ENCODE data around the gene FAM221B. TPM values are rescaled to one million over a fixed set of nuclear protein-coding genes. Genes with fewer than 3 reads are reported as not detected.
A peak's percentile ranks its signal among the peaks of the same experiment; 100 is the strongest.

Gene FAM221B
- total RNA-seq, 4 donors from 2014 or later: not detected

- H3K9me3 ChIP-seq: no peaks in the 10 kb centered on the region
- TF ChIP-seq POLR2A (IDR thresholded peaks at IDR 0.05): no peak
- TF ChIP-seq CTCF (IDR thresholded peaks at IDR 0.05): no peak
- peak overlapping the region in 2 of 4 donors; percentile 28 to 59 for H3K27ac ChIP-seq
- peaks cover 5 to 30% (median 17%) of the 10 kb centered on the region in 4 donors for H3K4me1 ChIP-seq
- no peaks in the 10 kb centered on the region for H3K27me3 ChIP-seq
- DNase-seq: no peak
- H3K36me3 ChIP-seq: no peaks in the 10 kb centered on the region
- H3K4me3 ChIP-seq: no peak overlapping the region
Observed at GRCh38 chr9:35834260-35835215, 6.0 kb upstream of the FAM221B start.

GRCh38 chr9:35832814-35833213 lies 4.3 kb upstream of the FAM221B start:
- DNase-seq: no peak
- Histone ChIP-seq H3K27me3 (no peaks in the 10 kb centered on the region), H3K4me1 (peaks cover 5 to 31% (median 17%) of the 10 kb centered on the region in 4 donors), H3K27ac (peak overlapping the region in 1 of 4 donors; percentile 59), H3K9me3 (no peaks in the 10 kb centered on the region), H3K36me3 (no peaks in the 10 kb centered on the region), H3K4me3 (no peak overlapping the region)
- TF ChIP-seq CTCF (IDR thresholded peaks at IDR 0.05) (no peak), POLR2A (IDR thresholded peaks at IDR 0.05) (no peak)

- H3K4me1 ChIP-seq: peaks cover 5 to 28% (median 17%) of the 10 kb centered on the region in 4 donors
- H3K9me3 ChIP-seq: no peaks in the 10 kb centered on the region
- TF ChIP-seq POLR2A (IDR thresholded peaks at IDR 0.05) (no peak), CTCF (IDR thresholded peaks at IDR 0.05) (no peak)
- no peak for DNase-seq
- no peaks in the 10 kb centered on the region for H3K36me3 ChIP-seq
- no peak overlapping the region for H3K4me3 ChIP-seq
- H3K27ac ChIP-seq: no peak overlapping the region
- H3K27me3 ChIP-seq: no peaks in the 10 kb centered on the region
Observed at GRCh38 chr9:35831040-35831439, 2.5 kb upstream of the FAM221B start.

- peak overlapping the region; percentile 63 to 99 (median 82) for H3K4me3 ChIP-seq
- no peaks in the 10 kb centered on the region for H3K27me3 ChIP-seq
- H3K9me3 ChIP-seq: no peaks in the 10 kb centered on the region
- no peak for DNase-seq
- peak overlapping the region; percentile 88 to 98 (median 96) for H3K27ac ChIP-seq
- TF ChIP-seq POLR2A (IDR thresholded peaks at IDR 0.05): no peak
- TF ChIP-seq CTCF (IDR thresholded peaks at IDR 0.05): no peak
- H3K36me3 ChIP-seq: no peaks in the 10 kb centered on the region
- peaks cover 5 to 18% (median 16%) of the 10 kb centered on the region in 4 donors for H3K4me1 ChIP-seq
Observed at GRCh38 chr9:35829764-35830096, 1.2 kb upstream of the FAM221B start.

GRCh38 chr9:35829084-35829763 lies 692 bp upstream of the FAM221B start, which contains the start of gene TMEM8B:
Gene TMEM8B, plus strand, starts transcription at chr9:35829228. Its CDS starts 220 bp downstream, at chr9:35829448.
- H3K4me1 ChIP-seq: peaks cover 5 to 18% (median 12%) of the 10 kb centered on the region in 4 donors
- H3K9me3 ChIP-seq: no peaks in the 10 kb centered on the region
- TF ChIP-seq POLR2A (IDR thresholded peaks at IDR 0.05) (no peak), CTCF (IDR thresholded peaks at IDR 0.05) (no peak)
- DNase-seq: peak; percentile 97 to 100 (median 99)
- peak within 1 kb of the TSS; percentile 88 to 98 (median 96) for H3K27ac ChIP-seq
- peak within 1 kb of the TSS; percentile 63 to 99 (median 82) for H3K4me3 ChIP-seq
- no peaks in the 10 kb centered on the region for H3K36me3 ChIP-seq
- no peaks in the 10 kb centered on the region for H3K27me3 ChIP-seq

Data from Peyer's patch (tissue), 4 donors.